WTC11 (cell line): Measurements from ENCODE around the gene KRTAP10-4. TPM values are rescaled to one million over a fixed set of nuclear protein-coding genes. Genes with fewer than 3 reads are reported as not detected.

ENCODE experiments used
- ATAC-seq: fragments of 200-7000 bp; cut with Tn5 transposase; 2 replicates; pipeline ENCODE4 v1.10.0; 2021; ENCODE audit warnings: mild to moderate bottlenecking, moderate library complexity
- CTCF ChIA-PET: fragments of 300-600 bp; sonication (Branson Sonifier 250); formaldehyde crosslinking; loops from one replicate; lab custom pipeline; 2021; ENCODE audit warnings: antibody characterized with exemption; lab: Charles Lee
- POLR2A ChIA-PET: fragments of 350-600 bp; sonication (Branson Sonifier 250); formaldehyde crosslinking; loops from one replicate; lab custom pipeline; 2021; ENCODE audit warnings: antibody characterized with exemption; lab: Charles Lee
- DNase-seq: peaks from one replicate; pipeline ENCODE4 v3.0.0; 2021; ENCODE audit warnings: low spot score
- H3K27ac Mint-ChIP-seq: 2 replicates; pipeline ENCODE4 v1.8.0; 2021; ENCODE audit warnings: mixed read lengths
- H3K27me3 Mint-ChIP-seq: 2 replicates; pipeline ENCODE4 v1.8.0; 2021; ENCODE audit warnings: low read depth, mild to moderate bottlenecking, moderate library complexity, mixed read lengths
- H3K36me3 Mint-ChIP-seq: 2 replicates; pipeline ENCODE4 v1.8.0; 2021; ENCODE audit warnings: mixed read lengths
- H3K4me1 Mint-ChIP-seq: 2 replicates; pipeline ENCODE4 v1.8.0; 2022; ENCODE audit warnings: mixed read lengths
- H3K4me3 Mint-ChIP-seq: 2 replicates; pipeline ENCODE4 v1.8.0; 2021; ENCODE audit warnings: mild to moderate bottlenecking, moderate library complexity, mixed read lengths
- H3K9me3 Mint-ChIP-seq: 2 replicates; pipeline ENCODE4 v1.8.0; 2021; ENCODE audit warnings: mixed read lengths
- ATF1 ChIP-seq: sonication (generic); formaldehyde crosslinking; IDR thresholded peaks from 2 replicates; pipeline ENCODE4 v1.8.1; 2023; ENCODE audit warnings: mild to moderate bottlenecking, moderate library complexity, missing genetic modification reagents
- EMX1 ChIP-seq: fragments of 250-450 bp; sonication (Bioruptor Pico); IDR thresholded peaks from 2 replicates; pipeline ENCODE4 v1.8.0; 2021; ENCODE audit warnings: mild to moderate bottlenecking
- ETV6 ChIP-seq: sonication (generic); formaldehyde crosslinking; IDR thresholded peaks from 2 replicates; pipeline ENCODE4 v1.8.1; 2022; ENCODE audit warnings: mild to moderate bottlenecking, missing genetic modification reagents
- FOXK1 ChIP-seq: sonication (generic); formaldehyde crosslinking; IDR thresholded peaks from 2 replicates; pipeline ENCODE4 v1.8.0; 2022; ENCODE audit warnings: mild to moderate bottlenecking, moderate library complexity, missing genetic modification reagents
- GRHL2 ChIP-seq: fragments of 250-450 bp; sonication (Bioruptor Pico); IDR thresholded peaks from 2 replicates; pipeline ENCODE4 v1.8.0; 2022; ENCODE audit warnings: mild to moderate bottlenecking, moderate library complexity; ENCODE audit not compliant: insufficient replicate concordance, severe bottlenecking
- GTF2I ChIP-seq: fragments of 250-450 bp; sonication (Bioruptor Pico); conservative IDR thresholded peaks from 2 replicates; pipeline ENCODE4 v1.4.0; 2021; ENCODE audit warnings: mild to moderate bottlenecking
- HMGA2 ChIP-seq: fragments of 250-450 bp; sonication (Bioruptor Pico); IDR thresholded peaks from 2 replicates; pipeline ENCODE4 v1.4.0; 2021; ENCODE audit warnings: mild to moderate bottlenecking, moderate library complexity
- IRF2 ChIP-seq: sonication (generic); formaldehyde crosslinking; IDR thresholded peaks from 2 replicates; pipeline ENCODE4 v1.8.0; 2022; ENCODE audit warnings: low read depth, missing genetic modification reagents, borderline replicate concordance
- NR3C1 ChIP-seq: sonication (generic); formaldehyde crosslinking; conservative IDR thresholded peaks from 2 replicates; pipeline ENCODE4 v1.8.1; 2023; ENCODE audit warnings: low read depth, mild to moderate bottlenecking, missing genetic modification reagents
- RELA ChIP-seq: sonication (generic); formaldehyde crosslinking; IDR thresholded peaks from 2 replicates; pipeline ENCODE4 v1.8.1; 2022; ENCODE audit warnings: missing genetic modification reagents, mild to moderate bottlenecking, borderline replicate concordance
- RORB ChIP-seq: fragments of 250-450 bp; sonication (Bioruptor Pico); IDR thresholded peaks from 2 replicates; pipeline ENCODE4 v1.9.0; 2021; ENCODE audit warnings: mild to moderate bottlenecking
- SMAD3 ChIP-seq: sonication (generic); formaldehyde crosslinking; IDR thresholded peaks from 2 replicates; pipeline ENCODE4 v1.8.0; 2022; ENCODE audit warnings: missing genetic modification reagents, mild to moderate bottlenecking, borderline replicate concordance
- TCF7 ChIP-seq: sonication (generic); formaldehyde crosslinking; IDR thresholded peaks from 2 replicates; pipeline ENCODE4 v1.8.0; 2022; ENCODE audit warnings: mild to moderate bottlenecking, low read depth, missing genetic modification reagents, moderate library complexity
- TEAD4 ChIP-seq: sonication (generic); formaldehyde crosslinking; IDR thresholded peaks from 2 replicates; pipeline ENCODE4 v1.8.0; 2022; ENCODE audit warnings: mild to moderate bottlenecking, missing genetic modification reagents
- ZNF219 ChIP-seq: sonication (generic); formaldehyde crosslinking; IDR thresholded peaks from 2 replicates; pipeline ENCODE4 v1.8.0; 2023; ENCODE audit warnings: missing genetic modification reagents, mild to moderate bottlenecking, borderline replicate concordance
- ZNF232 ChIP-seq: sonication (generic); formaldehyde crosslinking; IDR thresholded peaks from 2 replicates; pipeline ENCODE4 v1.8.0; 2022; ENCODE audit warnings: mild to moderate bottlenecking, missing genetic modification reagents
- ZNF263 ChIP-seq: sonication (generic); formaldehyde crosslinking; IDR thresholded peaks from 2 replicates; pipeline ENCODE4 v1.8.1; 2022; ENCODE audit warnings: low read depth, mild to moderate bottlenecking, moderate library complexity, missing genetic modification reagents
- ZNF416 ChIP-seq: fragments of 250-450 bp; sonication (Bioruptor Pico); IDR thresholded peaks from 2 replicates; pipeline ENCODE4 v1.9.0; 2021; ENCODE audit warnings: mild to moderate bottlenecking, inconsistent platforms
- ZNF671 ChIP-seq: fragments of 250-450 bp; sonication (Bioruptor Pico); IDR thresholded peaks from 2 replicates; pipeline ENCODE4 v1.8.0; 2021; ENCODE audit warnings: mild to moderate bottlenecking
- total RNA-seq: library from RNA; stranded (reverse); gene quantifications from 3 replicates; pipeline ENCODE4 v1.2.3, GENCODE V29; 2021
- TF ChIP-seq, protein P1 (sequence below): sonication (generic); formaldehyde crosslinking; IDR thresholded peaks from 2 replicates; pipeline ENCODE4 v1.8.1; 2022; ENCODE audit warnings: low read depth, missing genetic modification reagents, borderline replicate concordance
- TF ChIP-seq, protein P2 (sequence below): sonication (generic); formaldehyde crosslinking; IDR thresholded peaks from 2 replicates; pipeline ENCODE4 v1.8.0; 2022; ENCODE audit warnings: mild to moderate bottlenecking, missing genetic modification reagents
- TF ChIP-seq, protein P3 (sequence below): fragments of 250-450 bp; sonication (Bioruptor Pico); IDR thresholded peaks from 2 replicates; pipeline ENCODE4 v2.1.2; 2022; ENCODE audit warnings: mild to moderate bottlenecking, moderate library complexity
- TF ChIP-seq, protein P4 (sequence below): sonication (generic); formaldehyde crosslinking; IDR thresholded peaks from 2 replicates; pipeline ENCODE4 v1.8.1; 2023; ENCODE audit warnings: mild to moderate bottlenecking, missing genetic modification reagents, borderline replicate concordance
- TF ChIP-seq, protein P5 (sequence below): sonication (generic); formaldehyde crosslinking; IDR thresholded peaks from 2 replicates; pipeline ENCODE4 v1.8.1; 2023; ENCODE audit warnings: mild to moderate bottlenecking, moderate library complexity, missing genetic modification reagents
- TF ChIP-seq, protein P6 (sequence below): fragments of 200-600 bp; IDR thresholded peaks from 2 replicates; pipeline ENCODE4 v1.8.0; 2022; ENCODE audit warnings: antibody characterized with exemption

The KRTAP10-4 gene
- total RNA-seq, 1 experiment from 2014 or later = not detected

DNA sequence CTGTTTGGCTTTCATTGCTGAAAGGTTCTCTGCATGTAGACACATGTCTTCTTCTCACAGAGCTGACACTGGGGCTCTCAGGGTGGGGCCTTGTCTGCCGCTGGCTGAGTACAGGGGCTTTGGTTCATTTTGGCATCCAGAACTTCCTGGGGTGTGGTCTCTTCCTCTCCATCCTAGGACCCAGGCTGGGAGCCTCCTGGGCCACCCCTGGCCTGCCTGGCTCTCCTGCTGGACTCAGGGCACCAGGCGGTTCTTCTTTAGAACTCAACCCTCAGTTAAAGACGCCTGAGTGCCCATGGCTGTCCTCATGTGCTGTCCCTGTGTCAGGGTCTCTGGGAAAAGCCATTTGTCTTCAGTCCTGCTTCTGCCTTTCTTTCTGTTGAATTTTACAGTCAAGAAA lies 12.4 kb downstream of the KRTAP10-4 start:
- ATAC-seq (no peak), DNase-seq (no peak)
- H3K27ac Mint-ChIP-seq = no peak overlapping the region
- H3K9me3 Mint-ChIP-seq = peaks cover 39% of the 10 kb centered on the region
- H3K36me3 Mint-ChIP-seq = peaks cover 6% of the 10 kb centered on the region; the same call in 1 of the 2 replicates
- peaks cover 3% of the 10 kb centered on the region; the same call in 1 of the 2 replicates for H3K27me3 Mint-ChIP-seq
- POLR2A ChIA-PET = no interaction called here
- H3K4me1 Mint-ChIP-seq = no peaks in the 10 kb centered on the region; the same call in 1 of the 2 replicates
- TF ChIP-seq ZNF263 (CRISPR knock-in tag) (no peak), ZNF219 (CRISPR knock-in tag) (no peak), RORB (CRISPR knock-in tag) (no peak), GTF2I (CRISPR knock-in tag) (no peak), EMX1 (CRISPR knock-in tag) (no peak), FOXK1 (CRISPR knock-in tag) (no peak), IRF2 (CRISPR knock-in tag) (no peak), SMAD3 (CRISPR knock-in tag) (no peak), RELA (CRISPR knock-in tag) (no peak), ZNF671 (CRISPR knock-in tag) (no peak), GRHL2 (CRISPR knock-in tag) (no peak), ZNF416 (CRISPR knock-in tag) (no peak), HMGA2 (CRISPR knock-in tag) (no peak), TCF7 (no peak), ATF1 (CRISPR knock-in tag) (no peak), ETV6 (no peak)
- TF ChIP-seq, protein P1, sequence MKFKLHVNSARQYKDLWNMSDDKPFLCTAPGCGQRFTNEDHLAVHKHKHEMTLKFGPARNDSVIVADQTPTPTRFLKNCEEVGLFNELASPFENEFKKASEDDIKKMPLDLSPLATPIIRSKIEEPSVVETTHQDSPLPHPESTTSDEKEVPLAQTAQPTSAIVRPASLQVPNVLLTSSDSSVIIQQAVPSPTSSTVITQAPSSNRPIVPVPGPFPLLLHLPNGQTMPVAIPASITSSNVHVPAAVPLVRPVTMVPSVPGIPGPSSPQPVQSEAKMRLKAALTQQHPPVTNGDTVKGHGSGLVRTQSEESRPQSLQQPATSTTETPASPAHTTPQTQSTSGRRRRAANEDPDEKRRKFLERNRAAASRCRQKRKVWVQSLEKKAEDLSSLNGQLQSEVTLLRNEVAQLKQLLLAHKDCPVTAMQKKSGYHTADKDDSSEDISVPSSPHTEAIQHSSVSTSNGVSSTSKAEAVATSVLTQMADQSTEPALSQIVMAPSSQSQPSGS = no peak
- TF ChIP-seq, protein P2, sequence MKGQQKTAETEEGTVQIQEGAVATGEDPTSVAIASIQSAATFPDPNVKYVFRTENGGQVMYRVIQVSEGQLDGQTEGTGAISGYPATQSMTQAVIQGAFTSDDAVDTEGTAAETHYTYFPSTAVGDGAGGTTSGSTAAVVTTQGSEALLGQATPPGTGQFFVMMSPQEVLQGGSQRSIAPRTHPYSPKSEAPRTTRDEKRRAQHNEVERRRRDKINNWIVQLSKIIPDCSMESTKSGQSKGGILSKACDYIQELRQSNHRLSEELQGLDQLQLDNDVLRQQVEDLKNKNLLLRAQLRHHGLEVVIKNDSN (CRISPR knock-in tag) = no peak
- TF ChIP-seq, protein P3, sequence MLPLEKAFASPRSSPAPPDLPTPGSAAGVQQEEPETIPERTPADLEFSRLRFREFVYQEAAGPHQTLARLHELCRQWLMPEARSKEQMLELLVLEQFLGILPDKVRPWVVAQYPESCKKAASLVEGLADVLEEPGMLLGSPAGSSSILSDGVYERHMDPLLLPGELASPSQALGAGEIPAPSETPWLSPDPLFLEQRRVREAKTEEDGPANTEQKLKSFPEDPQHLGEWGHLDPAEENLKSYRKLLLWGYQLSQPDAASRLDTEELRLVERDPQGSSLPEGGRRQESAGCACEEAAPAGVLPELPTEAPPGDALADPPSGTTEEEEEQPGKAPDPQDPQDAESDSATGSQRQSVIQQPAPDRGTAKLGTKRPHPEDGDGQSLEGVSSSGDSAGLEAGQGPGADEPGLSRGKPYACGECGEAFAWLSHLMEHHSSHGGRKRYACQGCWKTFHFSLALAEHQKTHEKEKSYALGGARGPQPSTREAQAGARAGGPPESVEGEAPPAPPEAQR (CRISPR knock-in tag) = no peak
- TF ChIP-seq, protein P4, sequence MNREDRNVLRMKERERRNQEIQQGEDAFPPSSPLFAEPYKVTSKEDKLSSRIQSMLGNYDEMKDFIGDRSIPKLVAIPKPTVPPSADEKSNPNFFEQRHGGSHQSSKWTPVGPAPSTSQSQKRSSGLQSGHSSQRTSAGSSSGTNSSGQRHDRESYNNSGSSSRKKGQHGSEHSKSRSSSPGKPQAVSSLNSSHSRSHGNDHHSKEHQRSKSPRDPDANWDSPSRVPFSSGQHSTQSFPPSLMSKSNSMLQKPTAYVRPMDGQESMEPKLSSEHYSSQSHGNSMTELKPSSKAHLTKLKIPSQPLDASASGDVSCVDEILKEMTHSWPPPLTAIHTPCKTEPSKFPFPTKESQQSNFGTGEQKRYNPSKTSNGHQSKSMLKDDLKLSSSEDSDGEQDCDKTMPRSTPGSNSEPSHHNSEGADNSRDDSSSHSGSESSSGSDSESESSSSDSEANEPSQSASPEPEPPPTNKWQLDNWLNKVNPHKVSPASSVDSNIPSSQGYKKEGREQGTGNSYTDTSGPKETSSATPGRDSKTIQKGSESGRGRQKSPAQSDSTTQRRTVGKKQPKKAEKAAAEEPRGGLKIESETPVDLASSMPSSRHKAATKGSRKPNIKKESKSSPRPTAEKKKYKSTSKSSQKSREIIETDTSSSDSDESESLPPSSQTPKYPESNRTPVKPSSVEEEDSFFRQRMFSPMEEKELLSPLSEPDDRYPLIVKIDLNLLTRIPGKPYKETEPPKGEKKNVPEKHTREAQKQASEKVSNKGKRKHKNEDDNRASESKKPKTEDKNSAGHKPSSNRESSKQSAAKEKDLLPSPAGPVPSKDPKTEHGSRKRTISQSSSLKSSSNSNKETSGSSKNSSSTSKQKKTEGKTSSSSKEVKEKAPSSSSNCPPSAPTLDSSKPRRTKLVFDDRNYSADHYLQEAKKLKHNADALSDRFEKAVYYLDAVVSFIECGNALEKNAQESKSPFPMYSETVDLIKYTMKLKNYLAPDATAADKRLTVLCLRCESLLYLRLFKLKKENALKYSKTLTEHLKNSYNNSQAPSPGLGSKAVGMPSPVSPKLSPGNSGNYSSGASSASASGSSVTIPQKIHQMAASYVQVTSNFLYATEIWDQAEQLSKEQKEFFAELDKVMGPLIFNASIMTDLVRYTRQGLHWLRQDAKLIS (CRISPR knock-in tag) = no peak
- no peak overlapping the region for H3K4me3 Mint-ChIP-seq
- CTCF ChIA-PET = no interaction called here

DNA sequence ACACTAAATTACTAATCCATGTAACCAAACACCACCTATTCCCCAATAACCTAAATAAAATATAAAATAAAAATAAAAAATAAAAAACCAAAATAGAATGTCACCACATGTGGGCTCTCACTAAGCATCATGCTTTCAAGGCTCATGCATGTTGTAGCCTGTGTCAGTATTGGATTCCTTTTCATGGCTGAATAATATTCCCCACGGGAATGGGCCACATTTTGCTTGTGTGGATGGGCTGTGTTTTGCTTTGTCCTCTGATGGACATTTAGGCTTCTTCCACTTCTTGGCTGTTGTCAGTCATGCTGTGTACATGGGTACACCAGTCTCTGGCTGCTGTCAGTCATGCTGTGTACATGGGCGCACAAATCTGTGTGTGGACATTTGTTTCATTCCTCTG lies 15.6 kb downstream of the KRTAP10-4 start:
- CTCF ChIA-PET = no interaction called here
- H3K9me3 Mint-ChIP-seq = peaks cover 24% of the 10 kb centered on the region
- POLR2A ChIA-PET = no interaction called here
- ATAC-seq (no peak), DNase-seq (no peak)
- H3K27me3 Mint-ChIP-seq = peaks cover 3% of the 10 kb centered on the region; the same call in 1 of the 2 replicates
- TF ChIP-seq TEAD4 (CRISPR knock-in tag) (no peak), NR3C1 (CRISPR knock-in tag) (no peak), ZNF232 (CRISPR knock-in tag) (no peak)
- TF ChIP-seq, protein P5, sequence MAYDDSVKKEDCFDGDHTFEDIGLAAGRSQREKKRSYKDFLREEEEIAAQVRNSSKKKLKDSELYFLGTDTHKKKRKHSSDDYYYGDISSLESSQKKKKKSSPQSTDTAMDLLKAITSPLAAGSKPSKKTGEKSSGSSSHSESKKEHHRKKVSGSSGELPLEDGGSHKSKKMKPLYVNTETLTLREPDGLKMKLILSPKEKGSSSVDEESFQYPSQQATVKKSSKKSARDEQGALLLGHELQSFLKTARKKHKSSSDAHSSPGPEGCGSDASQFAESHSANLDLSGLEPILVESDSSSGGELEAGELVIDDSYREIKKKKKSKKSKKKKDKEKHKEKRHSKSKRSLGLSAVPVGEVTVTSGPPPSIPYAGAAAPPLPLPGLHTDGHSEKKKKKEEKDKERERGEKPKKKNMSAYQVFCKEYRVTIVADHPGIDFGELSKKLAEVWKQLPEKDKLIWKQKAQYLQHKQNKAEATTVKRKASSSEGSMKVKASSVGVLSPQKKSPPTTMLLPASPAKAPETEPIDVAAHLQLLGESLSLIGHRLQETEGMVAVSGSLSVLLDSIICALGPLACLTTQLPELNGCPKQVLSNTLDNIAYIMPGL (CRISPR knock-in tag) = no peak
- TF ChIP-seq, protein P6, sequence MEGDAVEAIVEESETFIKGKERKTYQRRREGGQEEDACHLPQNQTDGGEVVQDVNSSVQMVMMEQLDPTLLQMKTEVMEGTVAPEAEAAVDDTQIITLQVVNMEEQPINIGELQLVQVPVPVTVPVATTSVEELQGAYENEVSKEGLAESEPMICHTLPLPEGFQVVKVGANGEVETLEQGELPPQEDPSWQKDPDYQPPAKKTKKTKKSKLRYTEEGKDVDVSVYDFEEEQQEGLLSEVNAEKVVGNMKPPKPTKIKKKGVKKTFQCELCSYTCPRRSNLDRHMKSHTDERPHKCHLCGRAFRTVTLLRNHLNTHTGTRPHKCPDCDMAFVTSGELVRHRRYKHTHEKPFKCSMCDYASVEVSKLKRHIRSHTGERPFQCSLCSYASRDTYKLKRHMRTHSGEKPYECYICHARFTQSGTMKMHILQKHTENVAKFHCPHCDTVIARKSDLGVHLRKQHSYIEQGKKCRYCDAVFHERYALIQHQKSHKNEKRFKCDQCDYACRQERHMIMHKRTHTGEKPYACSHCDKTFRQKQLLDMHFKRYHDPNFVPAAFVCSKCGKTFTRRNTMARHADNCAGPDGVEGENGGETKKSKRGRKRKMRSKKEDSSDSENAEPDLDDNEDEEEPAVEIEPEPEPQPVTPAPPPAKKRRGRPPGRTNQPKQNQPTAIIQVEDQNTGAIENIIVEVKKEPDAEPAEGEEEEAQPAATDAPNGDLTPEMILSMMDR = no peak
- H3K27ac Mint-ChIP-seq = no peak overlapping the region
- H3K36me3 Mint-ChIP-seq = no peaks in the 10 kb centered on the region
- no peak overlapping the region for H3K4me3 Mint-ChIP-seq
- peaks cover 13% of the 10 kb centered on the region for H3K4me1 Mint-ChIP-seq
